Aorta (tissue), 5 donors: ENCODE results near the gene SLC30A2. TPM values are rescaled to one million over a fixed set of nuclear protein-coding genes. Genes with fewer than 3 reads are reported as not detected.

Experiments
- ATAC-seq: fragments of 200-7000 bp; cut with Tn5 transposase; one replicate; pipeline ENCODE4 v1.9.1; 2022; ENCODE audit warnings: moderate library complexity; ENCODE audit not compliant: low FRiP score
- DNase-seq, 2 donors: peaks; one replicate each; pipeline ENCODE4 v3.0.0-alpha.2; 2020
- H3K27ac ChIP-seq, 2 donors: one replicate each; pipeline ENCODE4 v1.5.1; 2013; ENCODE audit warnings: low read length in 2 of 2, mild to moderate bottlenecking in 2 of 2, moderate library complexity in 2 of 2, control low read depth in 1 of 2, inconsistent platforms in 1 of 2, low read depth in 1 of 2
- H3K27me3 ChIP-seq, 2 donors: one replicate each; pipeline ENCODE4 v1.6.1; 2013; ENCODE audit warnings: control low read depth in 1 of 2, low read length in 1 of 2, mild to moderate bottlenecking in 1 of 2, moderate library complexity in 1 of 2; ENCODE audit not compliant: insufficient read depth in 2 of 2, control insufficient read depth in 1 of 2
- H3K36me3 ChIP-seq, 2 donors: one replicate each; pipeline ENCODE4 v1.6.1; 2013; ENCODE audit warnings: control low read depth in 1 of 2, low read length in 1 of 2, mild to moderate bottlenecking in 1 of 2; ENCODE audit not compliant: insufficient read depth in 2 of 2, control insufficient read depth in 1 of 2
- H3K4me1 ChIP-seq, 2 donors: one replicate each; pipeline ENCODE4 v1.6.1; 2013; ENCODE audit warnings: low read length in 2 of 2, control low read depth in 1 of 2, mild to moderate bottlenecking in 1 of 2, moderate library complexity in 1 of 2; ENCODE audit not compliant: insufficient read depth in 2 of 2, control insufficient read depth in 1 of 2
- H3K4me3 ChIP-seq, 2 donors: one replicate each; pipeline ENCODE4 v1.5.1; 2013; ENCODE audit warnings: low read length in 2 of 2, control low read depth in 1 of 2, mild to moderate bottlenecking in 1 of 2
- H3K9me3 ChIP-seq: one replicate; pipeline ENCODE4 v1.6.1; 2013; ENCODE audit warnings: mild to moderate bottlenecking, low read length; ENCODE audit not compliant: control insufficient read depth
- WGBS, 2 donors: extraction: QIAGEN DNeasy Blood & Tissue Kit; methylation state at CpG; one replicate each; pipeline ENCODE4 v1.1.7; 2013; 5-methylcytosine and 5-hydroxymethylcytosine counted together
- intact Hi-C, 2 donors: fragments of 100-400 bp; cut with DNase I; formaldehyde crosslinking; loops; one replicate each; pipeline versions ENCODE4 v1.14.2 to v1.15.0; 2022
- polyA plus RNA-seq, 2 donors: library from polyadenylated mRNA; stranded (reverse); fragments of 200-250 nt; gene quantifications; one replicate each; pipeline ENCODE4 v1.2.3, GENCODE V29; 2013
- total RNA-seq, 2 donors: library from RNA; stranded (reverse); fragmentation: NEBNext Ultra II Directional; extraction: Animal tissue kit (Norgen Biotek cat#: 25700); gene quantifications; one replicate each; pipeline ENCODE4 v1.2.1, GENCODE V29; 2021
- donor health status: healthy with polysubstance abuse.
- donor health status: Bipolar disorder and iron deficiency.
- donor health status: DM: no; HTN: no; CAD: no.
- donor health status: DM: no; HTN: no; CAD: no.
- donor health status: DM: yes; HTN: yes; CAD: no.

SLC30A2 gene
- total and polyA plus RNA-seq, 4 donors: 0.13 TPM; not detected in 3

DNA sequence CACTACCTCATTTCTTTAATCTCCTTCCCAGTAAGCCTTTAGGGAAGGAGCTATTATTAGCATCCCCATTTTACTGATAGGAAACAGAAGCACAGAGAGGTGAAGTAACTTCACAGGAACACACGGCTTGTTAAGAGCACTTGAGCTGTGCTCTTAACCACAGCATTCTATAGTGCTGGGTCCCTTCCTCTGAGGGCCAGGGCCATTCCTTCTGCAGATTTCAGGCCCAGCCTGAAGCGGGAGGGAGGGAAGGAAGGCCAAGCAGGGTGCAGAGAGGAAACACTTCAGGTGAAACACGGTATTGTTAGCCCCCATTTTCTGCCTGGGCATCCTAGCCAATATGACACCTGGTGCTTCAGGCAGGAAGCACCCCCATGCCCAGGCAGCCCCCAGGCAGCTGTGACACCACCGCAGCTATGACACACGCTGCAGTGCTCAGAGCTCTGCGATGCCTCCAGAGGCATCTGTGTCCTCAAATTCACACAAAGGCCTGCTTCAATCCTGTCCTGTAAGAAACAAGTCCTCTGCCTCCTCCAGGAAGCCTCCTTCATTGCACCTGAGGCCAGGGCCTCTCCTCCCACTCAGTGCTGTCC is 28.9 kb downstream of the SLC30A2 start:
- DNase-seq: no peak
- intact Hi-C loops: no loop called here
- ATAC-seq: no peak
- Histone ChIP-seq H3K9me3 (no peaks in the 10 kb centered on the region), H3K27ac (no peak overlapping the region), H3K36me3 (no peaks in the 10 kb centered on the region), H3K27me3 (no peaks in the 10 kb centered on the region), H3K4me3 (no peak overlapping the region), H3K4me1 (no peaks in the 10 kb centered on the region)
- WGBS, 2 donors: 72 to 79% methylated on average over 6 of the region's 6 CpGs

DNA sequence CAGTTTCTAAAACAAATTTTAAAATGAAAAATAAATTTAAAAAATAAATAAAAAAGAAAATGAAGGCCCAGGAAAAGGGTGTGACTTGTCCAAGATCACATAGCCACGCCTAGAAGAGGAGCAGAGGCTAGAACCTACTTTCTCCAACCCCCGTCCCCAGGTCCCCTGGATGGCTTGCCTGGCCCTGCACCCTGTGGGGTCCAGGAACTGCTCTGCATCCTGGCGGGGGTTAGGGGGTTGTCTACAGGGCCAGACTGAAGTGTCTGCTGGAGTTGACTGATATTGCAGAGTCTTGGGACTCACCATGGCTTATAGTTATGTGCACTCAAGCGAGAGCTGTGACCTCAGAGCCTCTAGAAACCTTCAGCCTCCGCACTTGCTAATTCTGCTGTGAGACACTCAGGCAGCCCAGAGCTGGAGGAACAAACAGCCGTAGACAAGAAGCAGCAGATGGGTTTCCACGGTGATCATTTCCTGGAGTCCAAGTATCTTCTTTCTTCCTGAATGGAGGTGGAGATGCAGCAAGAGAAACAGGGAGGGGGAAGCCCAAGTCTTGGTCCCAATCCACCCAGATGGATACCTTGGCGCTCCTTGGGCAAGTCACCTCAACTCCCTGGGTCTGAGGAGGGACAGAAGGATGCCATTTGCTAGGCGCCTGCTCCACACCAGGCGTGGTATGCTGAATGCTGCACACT is 29.5 kb downstream of the SLC30A2 start:
- H3K36me3 ChIP-seq: no peaks in the 10 kb centered on the region
- H3K27me3 ChIP-seq: no peaks in the 10 kb centered on the region
- H3K27ac ChIP-seq: no peak overlapping the region
- H3K4me3 ChIP-seq: no peak overlapping the region
- intact Hi-C loops: no loop called here
- ATAC-seq: no peak
- 89 to 90% methylated on average over 10 of the region's 10 CpGs for WGBS, 2 donors
- DNase-seq: no peak
- no peaks in the 10 kb centered on the region for H3K4me1 ChIP-seq
- no peaks in the 10 kb centered on the region for H3K9me3 ChIP-seq

- no peak overlapping the region for H3K4me3 ChIP-seq
- no peaks in the 10 kb centered on the region for H3K9me3 ChIP-seq
- H3K36me3 ChIP-seq: no peaks in the 10 kb centered on the region
- H3K27ac ChIP-seq: no peak overlapping the region
- intact Hi-C loops: no loop called here
- WGBS, 2 donors: 91 to 96% methylated on average over 2 of the region's 2 CpGs
- DNase-seq (peak in 1 of 2 donors; percentile 72), ATAC-seq (no peak)
- no peaks in the 10 kb centered on the region for H3K27me3 ChIP-seq
- H3K4me1 ChIP-seq: no peaks in the 10 kb centered on the region
Measured at GRCh38 chr1:26015358-26015757, 30.6 kb downstream of the SLC30A2 start.

- no peaks in the 10 kb centered on the region for H3K9me3 ChIP-seq
- no peak overlapping the region for H3K27ac ChIP-seq
- no peak for ATAC-seq
- no peak overlapping the region for H3K4me3 ChIP-seq
- H3K36me3 ChIP-seq: no peaks in the 10 kb centered on the region
- no peaks in the 10 kb centered on the region for H3K4me1 ChIP-seq
- intact Hi-C loops: no loop called here
- WGBS, 2 donors: 89 to 97% methylated on average over 2 of the region's 2 CpGs
- DNase-seq: no peak
- H3K27me3 ChIP-seq: no peaks in the 10 kb centered on the region
Measured at GRCh38 chr1:26014179-26014578, 31.7 kb downstream of the SLC30A2 start.

DNA sequence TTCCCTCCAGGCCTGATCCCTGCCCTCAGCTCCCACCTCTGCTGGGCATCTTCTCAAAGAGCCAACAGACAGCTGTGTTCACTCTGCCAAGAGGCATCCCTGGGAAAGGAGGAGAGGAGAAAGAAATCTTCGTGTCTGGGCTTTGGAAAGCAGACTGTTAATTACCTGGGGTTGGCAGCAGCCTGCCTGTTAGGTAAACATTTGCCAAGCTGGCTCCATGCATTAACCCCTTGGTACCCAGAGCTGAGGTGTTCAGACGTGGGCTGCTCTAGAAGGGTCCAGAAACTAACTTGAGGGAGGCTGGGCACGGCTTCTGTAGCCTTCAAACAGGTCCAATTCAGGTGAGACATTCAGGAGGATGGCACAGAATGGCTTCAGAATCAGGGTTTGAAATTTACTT is 33.1 kb downstream of the SLC30A2 start:
- intact Hi-C loops: no loop called here
- Histone ChIP-seq H3K9me3 (no peaks in the 10 kb centered on the region), H3K36me3 (no peaks in the 10 kb centered on the region), H3K4me1 (no peaks in the 10 kb centered on the region), H3K27me3 (no peaks in the 10 kb centered on the region), H3K4me3 (no peak overlapping the region), H3K27ac (no peak overlapping the region)
- 72 to 73% methylated on average over 3 of the region's 3 CpGs for WGBS, 2 donors
- DNase-seq: no peak
- no peak for ATAC-seq

- Histone ChIP-seq H3K4me1 (no peaks in the 10 kb centered on the region), H3K36me3 (no peaks in the 10 kb centered on the region), H3K27me3 (no peaks in the 10 kb centered on the region), H3K9me3 (no peaks in the 10 kb centered on the region), H3K27ac (no peak overlapping the region), H3K4me3 (no peak overlapping the region)
- ATAC-seq (no peak), DNase-seq (no peak)
- intact Hi-C loops: no loop called here
- WGBS, 2 donors: 81 to 86% methylated on average over 3 of the region's 3 CpGs
Measured at GRCh38 chr1:26010825-26011224, 35.1 kb downstream of the SLC30A2 start.

GRCh38 chr1:26009796-26010447 is 36.0 kb downstream of the SLC30A2 start:
- 47 to 50% methylated on average over 6 of the region's 6 CpGs for WGBS, 2 donors

DNA sequence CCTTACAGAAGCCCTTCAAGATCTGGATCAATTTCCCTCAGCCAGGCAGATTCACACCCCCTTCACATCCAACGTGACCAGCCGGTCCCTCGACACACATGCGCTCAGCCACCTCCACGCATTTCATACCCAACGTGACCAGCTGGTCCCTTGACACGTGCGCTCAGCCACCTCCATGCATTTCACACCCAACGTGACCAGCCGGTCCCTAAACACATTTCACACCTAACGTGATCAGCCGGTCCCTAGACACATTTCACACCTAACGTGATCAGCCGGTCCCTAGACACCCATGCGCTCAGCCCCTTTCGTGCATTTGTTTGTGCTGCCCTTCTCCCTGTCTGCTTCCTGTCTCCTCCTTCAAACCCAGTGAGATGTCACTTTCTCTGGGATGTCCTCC is 39.2 kb downstream of the SLC30A2 start:
- Histone ChIP-seq H3K4me3 (no peak overlapping the region), H3K27me3 (no peaks in the 10 kb centered on the region), H3K27ac (no peak overlapping the region), H3K36me3 (no peaks in the 10 kb centered on the region), H3K4me1 (no peaks in the 10 kb centered on the region), H3K9me3 (no peaks in the 10 kb centered on the region)
- DNase-seq (no peak), ATAC-seq (no peak)
- WGBS, 2 donors: 81 to 88% methylated on average over 16 of the region's 16 CpGs
- intact Hi-C loops: no loop called here

More at GRCh38 chr1:26009796-26010447, 36.0 kb downstream of the SLC30A2 start:
- no peak for ATAC-seq
- H3K27me3 ChIP-seq: no peaks in the 10 kb centered on the region
- H3K27ac ChIP-seq: no peak overlapping the region
- no peak for DNase-seq
- intact Hi-C loops: no loop called here
- no peaks in the 10 kb centered on the region for H3K4me1 ChIP-seq
- no peaks in the 10 kb centered on the region for H3K9me3 ChIP-seq
- no peak overlapping the region for H3K4me3 ChIP-seq
- H3K36me3 ChIP-seq: no peaks in the 10 kb centered on the region
